ENCODE results near the gene CGB5. TPM values are rescaled to one million over a fixed set of nuclear protein-coding genes. Genes with fewer than 3 reads are reported as not detected.
"Not testable (repeated sequence)": the region's sequence is repeated elsewhere in the genome, so short reads cannot be mapped to it uniquely, and the experiment has no call there.

Gene CGB5
- polyA plus RNA-seq (2012; ENCODE audit: insufficient read depth, insufficient read length) = not detected

DNA sequence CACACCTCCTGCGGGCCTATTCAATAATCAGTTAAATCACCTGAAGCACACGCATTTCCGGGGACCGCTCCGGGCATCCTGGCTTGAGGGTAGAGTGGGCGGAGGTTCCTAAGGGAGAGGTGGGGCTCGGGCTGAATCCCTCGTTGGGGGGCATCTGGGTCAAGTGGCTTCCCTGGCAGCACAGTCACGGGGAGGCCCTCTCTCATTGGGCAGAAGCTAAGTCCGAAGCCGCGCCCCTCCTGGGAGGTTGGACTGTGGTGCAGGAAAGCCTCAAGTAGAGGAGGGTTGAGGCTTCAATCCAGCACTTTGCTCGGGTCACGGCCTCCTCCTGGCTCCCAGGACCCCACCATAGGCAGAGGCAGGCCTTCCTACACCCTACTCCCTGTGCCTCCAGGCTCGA, at the start of gene CGB5:
TSS of gene CGB5 (plus strand) at position 301 of the 400 bp plus-strand sequence. CDS start 362 bp downstream, outside the sequence.
- DNase-seq (ENCODE audit: low read depth, low spot score); H3K4me3 ChIP-seq (ENCODE audit: low read length): not testable (repeated sequence)

- no peak for DNase-seq (ENCODE audit: low read depth, low spot score)
- H3K4me3 ChIP-seq (ENCODE audit: low read length) = peak overlapping the region; percentile 72
These were observed 49.6 kb upstream of the CGB5 start for GRCh38 chr19:48994035-48994386.

- no peak overlapping the region for H3K4me3 ChIP-seq (ENCODE audit: low read length)
- DNase-seq (ENCODE audit: low read depth, low spot score) = no peak
These were observed 45.7 kb upstream of the CGB5 start for GRCh38 chr19:48997972-48998371.

- H3K4me3 ChIP-seq (ENCODE audit: low read length) = no peak overlapping the region
- peak; percentile 60 for DNase-seq (ENCODE audit: low read depth, low spot score)
These were observed 43.9 kb upstream of the CGB5 start for GRCh38 chr19:48999481-49000325.

GRCh38 chr19:49004133-49004532, 39.5 kb upstream of the CGB5 start:
- no peak for DNase-seq (ENCODE audit: low read depth, low spot score)
- no peak overlapping the region for H3K4me3 ChIP-seq (ENCODE audit: low read length)

DNA sequence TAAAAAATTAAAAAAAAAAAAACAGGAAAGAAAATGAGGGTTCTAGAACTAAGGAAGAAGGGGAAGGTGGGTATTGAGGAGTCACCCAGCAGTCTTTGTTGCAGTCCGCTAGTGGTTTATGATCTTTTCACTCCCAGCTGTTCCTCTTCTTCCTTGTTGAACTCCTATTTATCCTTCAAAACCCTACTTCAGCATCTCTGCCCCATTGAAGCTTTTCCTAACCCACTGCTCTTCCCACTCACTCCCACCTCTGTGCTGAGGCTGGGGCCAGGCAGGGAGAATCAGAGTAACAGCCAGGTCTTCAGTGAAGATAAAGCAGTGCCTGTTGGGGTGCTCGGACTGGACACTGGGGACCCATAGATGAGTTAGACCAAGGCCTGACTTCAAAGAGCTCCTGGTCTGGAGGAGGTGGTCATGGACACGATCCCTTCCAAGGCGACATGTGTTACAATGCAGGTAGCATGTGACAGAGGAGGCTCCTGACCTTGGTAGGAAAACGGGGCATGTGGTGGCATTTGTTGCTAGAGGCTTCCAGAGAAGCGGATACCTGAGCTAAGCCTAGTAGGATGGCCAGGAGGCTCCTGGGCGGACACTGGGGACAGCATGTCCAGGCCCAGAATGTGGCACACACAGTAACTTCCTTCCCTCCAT, 38.6 kb upstream of the CGB5 start:
- no peak for DNase-seq (ENCODE audit: low read depth, low spot score)
- no peak overlapping the region for H3K4me3 ChIP-seq (ENCODE audit: low read length)

- no peak overlapping the region for H3K4me3 ChIP-seq (ENCODE audit: low read length)
- DNase-seq (ENCODE audit: low read depth, low spot score) = no peak
These were observed 36.7 kb upstream of the CGB5 start for GRCh38 chr19:49006905-49007304.

DNA sequence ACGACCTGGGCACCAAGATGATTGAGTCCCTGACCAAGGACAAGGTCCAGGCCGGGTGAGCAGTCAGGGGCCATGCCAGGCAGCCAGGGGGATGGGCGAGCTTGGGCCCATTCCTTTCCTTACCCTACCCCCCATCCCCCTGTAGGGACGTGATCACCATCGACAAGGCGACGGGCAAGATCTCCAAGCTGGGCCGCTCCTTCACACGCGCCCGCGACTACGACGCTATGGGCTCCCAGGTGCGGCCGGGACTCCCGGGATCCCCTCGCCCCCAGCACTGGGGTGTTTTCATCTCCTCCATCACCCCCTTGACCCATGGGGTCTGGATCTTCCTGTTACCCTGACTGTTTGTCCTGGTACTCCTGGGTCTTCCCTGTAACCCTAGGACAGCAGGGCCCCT, 33.8 kb upstream of the CGB5 start:
- no peak overlapping the region for H3K4me3 ChIP-seq (ENCODE audit: low read length)
- DNase-seq (ENCODE audit: low read depth, low spot score) = no peak

- H3K4me3 ChIP-seq (ENCODE audit: low read length) = no peak overlapping the region
- DNase-seq (ENCODE audit: low read depth, low spot score) = no peak
These were observed 33.2 kb upstream of the CGB5 start for GRCh38 chr19:49010453-49010852.

DNA sequence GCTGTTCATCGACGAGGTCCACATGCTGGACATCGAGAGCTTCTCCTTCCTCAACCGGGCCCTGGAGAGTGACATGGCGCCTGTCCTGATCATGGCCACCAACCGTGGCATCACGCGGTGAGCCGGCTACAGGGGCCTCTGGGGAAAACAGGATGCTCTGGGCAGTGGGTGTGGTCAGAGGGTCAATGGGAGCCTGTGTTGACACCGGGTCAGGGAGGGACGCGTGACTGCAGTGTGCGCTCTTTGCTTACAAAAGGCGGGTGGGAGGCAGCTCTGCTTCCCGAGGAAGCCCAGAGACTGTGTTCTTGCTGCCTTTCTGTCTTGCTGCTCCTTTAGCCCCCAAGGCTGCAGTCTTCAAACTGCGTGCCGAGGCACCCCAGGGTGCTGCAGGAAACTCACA, 32.5 kb upstream of the CGB5 start:
- DNase-seq (ENCODE audit: low read depth, low spot score) = no peak
- H3K4me3 ChIP-seq (ENCODE audit: low read length) = no peak overlapping the region

GRCh38 chr19:49014123-49014869, 29.4 kb upstream of the CGB5 start:
- no peak overlapping the region for H3K4me3 ChIP-seq (ENCODE audit: low read length)
- DNase-seq (ENCODE audit: low read depth, low spot score) = no peak

- H3K4me3 ChIP-seq (ENCODE audit: low read length) = no peak overlapping the region
- DNase-seq (ENCODE audit: low read depth, low spot score) = no peak
These were observed 28.8 kb upstream of the CGB5 start for GRCh38 chr19:49014870-49015255.

- H3K4me3 ChIP-seq (ENCODE audit: low read length) = no peak overlapping the region
These were observed 27.4 kb upstream of the CGB5 start for GRCh38 chr19:49016067-49016839.

DNA sequence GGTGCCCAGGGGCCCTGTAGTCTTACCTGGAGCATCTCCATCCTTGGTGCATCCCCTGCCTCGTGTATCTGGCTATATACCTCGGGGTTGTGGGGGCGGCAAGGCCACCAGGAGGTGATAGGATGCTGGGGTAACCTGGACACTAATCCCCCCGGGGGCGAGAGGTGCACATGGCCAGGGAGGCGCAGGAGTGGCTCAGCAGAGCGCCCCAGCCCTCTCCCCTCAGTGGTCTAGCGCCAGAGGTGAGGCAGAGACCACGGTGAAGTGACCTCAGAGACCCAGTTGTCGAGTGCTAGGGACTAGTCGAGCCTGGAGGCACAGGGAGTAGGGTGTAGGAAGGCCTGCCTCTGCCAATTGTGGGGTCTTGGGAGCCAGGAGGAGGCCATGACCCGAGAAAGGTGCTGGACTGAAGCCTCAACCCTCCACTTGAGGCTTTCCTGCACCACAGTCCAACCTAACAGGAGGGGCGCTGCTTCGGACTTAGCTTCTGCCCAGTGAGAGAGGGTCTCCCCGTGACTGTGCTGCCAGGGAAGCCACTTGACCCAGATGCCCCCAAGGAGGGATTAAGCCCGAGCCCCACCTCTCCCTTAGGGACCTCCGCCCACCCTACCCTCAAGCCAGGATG, 26.5 kb upstream of the CGB5 start, which contains the start of gene LHB:
TSS of gene LHB (minus strand) at position 51 of the 625 bp plus-strand sequence. CDS start at position 41, 10 bp downstream.
- no peak for DNase-seq (ENCODE audit: low read depth, low spot score)
- H3K4me3 ChIP-seq (ENCODE audit: low read length) = no peak within 1 kb of the TSS

More at GRCh38 chr19:49016067-49016839, 27.4 kb upstream of the CGB5 start:
- no peak for DNase-seq (ENCODE audit: low read depth, low spot score)

DNA sequence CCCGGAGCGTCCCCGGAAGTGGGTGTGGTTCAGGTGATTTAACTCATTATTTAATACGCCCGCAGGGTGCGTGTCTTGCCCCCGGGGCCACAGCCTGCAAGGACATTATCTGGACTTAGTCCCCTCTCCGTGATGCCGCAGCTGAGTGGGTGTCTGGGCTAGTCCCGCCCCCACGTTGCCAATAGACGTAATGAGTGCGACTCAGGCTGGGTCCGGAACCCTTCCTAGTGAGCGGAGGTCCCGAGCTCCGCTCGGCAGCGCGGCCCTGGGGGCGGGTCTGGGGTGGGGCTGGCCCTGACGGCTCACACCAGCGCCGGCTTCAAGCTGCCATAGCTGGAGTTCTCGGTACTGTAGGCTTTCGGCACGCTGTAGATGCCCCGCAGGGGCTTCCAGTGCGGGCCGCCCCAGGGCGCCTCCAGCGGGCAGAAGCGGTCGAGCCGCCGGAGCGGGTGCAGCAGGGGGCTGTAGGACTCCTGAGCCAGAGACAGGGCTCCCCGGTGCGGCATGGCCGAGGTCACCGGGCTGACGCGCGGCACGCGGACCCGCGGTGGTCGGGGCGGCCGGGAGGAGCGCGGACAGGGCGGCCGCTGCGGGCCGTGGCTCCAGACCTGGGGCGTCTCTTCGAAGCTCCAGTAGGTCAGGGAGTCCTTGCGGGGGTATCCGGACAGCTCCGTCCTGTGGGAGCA, 25.8 kb upstream of the CGB5 start:
- H3K4me3 ChIP-seq (ENCODE audit: low read length) = no peak overlapping the region
- DNase-seq (ENCODE audit: low read depth, low spot score) = no peak

GRCh38 chr19:49018388-49019241, 25.0 kb upstream of the CGB5 start:
- DNase-seq (ENCODE audit: low read depth, low spot score); H3K4me3 ChIP-seq (ENCODE audit: low read length): not testable (repeated sequence)

DNA sequence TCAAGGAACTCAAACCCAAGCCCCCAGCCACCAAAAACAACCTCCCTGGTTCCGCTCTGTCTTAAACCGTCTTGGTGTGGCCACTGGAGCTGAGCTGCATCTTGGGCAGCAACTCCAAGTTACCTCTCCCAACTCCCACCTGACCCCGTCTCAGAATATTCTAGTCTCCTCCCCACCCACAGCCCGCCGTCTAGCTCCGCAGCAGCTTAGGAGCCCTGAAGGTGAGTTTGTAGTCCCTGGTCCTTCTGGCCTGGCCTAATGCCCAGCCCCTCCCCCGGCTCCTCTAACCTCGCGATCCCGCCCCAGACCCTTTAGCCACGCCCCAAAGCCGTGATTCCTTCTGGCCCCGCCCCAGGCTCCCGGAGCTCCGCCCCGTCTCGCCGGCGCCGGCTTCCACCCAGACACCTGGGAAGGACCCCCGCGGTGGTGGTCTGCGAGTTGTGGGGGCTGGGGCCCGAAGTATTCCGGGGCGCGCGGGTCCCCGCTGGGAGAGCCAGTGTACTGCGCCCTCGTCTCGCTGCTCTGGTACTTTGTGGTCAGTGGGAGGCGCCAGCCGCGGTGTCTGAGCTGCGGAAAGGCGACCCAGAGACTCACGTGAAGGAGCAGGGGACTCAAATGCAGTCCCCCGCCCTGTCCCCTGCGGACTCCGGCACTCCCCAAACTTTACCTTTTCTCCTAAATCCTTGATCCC, 24.3 kb upstream of the CGB5 start:
- H3K4me3 ChIP-seq (ENCODE audit: low read length) = no peak overlapping the region

More for the DNA sequence above, 24.3 kb upstream of the CGB5 start:
- no peak for DNase-seq (ENCODE audit: low read depth, low spot score)
